T-cell (primary cell): ENCODE data around the gene LINGO1. TPM values are rescaled to one million over a fixed set of nuclear protein-coding genes. Genes with fewer than 3 reads are reported as not detected.

Experiments used
- ATAC-seq, 4 experiments: fragments of 200-7000 bp in 3 of 4; fragments of 150-1000 bp in 1 of 4; cut with Tn5 transposase; replicated peaks in 1 of 4; 1 replicate in 3 of 4; 2 replicates in 1 of 4; pipeline ENCODE4 v1.10.0; 2021; ENCODE audit warnings: moderate library complexity in 3 of 4, mild to moderate bottlenecking in 2 of 4, moderate number of reproducible peaks in 1 of 4
- CTCF ChIA-PET, 2 donors: fragments of 300-600 bp; sonication (Branson Sonifier 250); formaldehyde crosslinking; loops; one replicate each; lab custom pipeline; 2022; ENCODE audit warnings: antibody characterized with exemption in 2 of 2; lab: Charles Lee
- POLR2A ChIA-PET, 2 donors: fragments of 300-600 bp; sonication (Branson Sonifier 250); formaldehyde crosslinking; loops; one replicate each; lab custom pipeline; 2022; ENCODE audit warnings: antibody characterized with exemption in 2 of 2; lab: Charles Lee
- DNase-seq, 35 experiments: peaks; one replicate each; pipeline versions ENCODE4 v3.0.0 to v3.0.0-alpha.2; 2013 to 2023
- H3K27ac ChIP-seq: one replicate; pipeline ENCODE4 v1.5.1; 2013; ENCODE audit warnings: low read length
- H3K27me3 ChIP-seq, 2 experiments: replicated peaks in 1 of 2; 1 replicate in 1 of 2; 2 replicates in 1 of 2; pipeline versions ENCODE4 v1.6.1 to v1.7.0; 2013; ENCODE audit warnings: low read length in 1 of 2, mixed read lengths in 1 of 2; ENCODE audit not compliant: control insufficient read depth in 2 of 2, insufficient read depth in 2 of 2; ENCODE audit errors: extremely low read depth in 1 of 2
- H3K36me3 ChIP-seq, 2 donors: 1 replicate in 1 of 2; 2 replicates in 1 of 2; pipeline versions ENCODE4 v1.6.1 to v1.7.0; 2013; ENCODE audit warnings: low read length in 1 of 2; ENCODE audit not compliant: control insufficient read depth in 2 of 2, insufficient read depth in 1 of 2; ENCODE audit errors: extremely low read depth in 1 of 2
- H3K4me1 ChIP-seq, 2 experiments: 1 replicate in 1 of 2; 2 replicates in 1 of 2; pipeline versions ENCODE4 v1.6.1 to v1.7.0; 2013; ENCODE audit warnings: low read length in 2 of 2, mixed read lengths in 1 of 2; ENCODE audit not compliant: insufficient read depth in 2 of 2, control insufficient read depth in 1 of 2; ENCODE audit errors: extremely low read depth in 1 of 2
- H3K4me3 ChIP-seq, 2 donors: 1 replicate in 1 of 2; 2 replicates in 1 of 2; pipeline versions ENCODE4 v1.5.1 to v1.7.0; 2013; ENCODE audit warnings: mild to moderate bottlenecking in 2 of 2, low read length in 1 of 2, moderate library complexity in 1 of 2; ENCODE audit not compliant: control insufficient read depth in 1 of 2; ENCODE audit errors: extremely low read depth in 1 of 2
- H3K9me3 ChIP-seq: 2 replicates; pipeline ENCODE4 v1.7.0; 2013
- H3K27ac Mint-ChIP-seq, 2 donors: one replicate each; pipeline ENCODE4 v1.8.0; 2020 to 2021; ENCODE audit warnings: mild to moderate bottlenecking in 2 of 2, mixed read lengths in 2 of 2
- H3K27me3 Mint-ChIP-seq, 2 donors: one replicate each; pipeline ENCODE4 v1.8.0; 2021 to 2022; ENCODE audit warnings: mixed read lengths in 2 of 2
- H3K36me3 Mint-ChIP-seq: one replicate; pipeline ENCODE4 v1.8.0; 2021; ENCODE audit warnings: mixed read lengths
- H3K4me1 Mint-ChIP-seq, 3 donors: one replicate each; pipeline ENCODE4 v1.8.0; 2020 to 2022; ENCODE audit warnings: mixed read lengths in 3 of 3, mild to moderate bottlenecking in 1 of 3
- H3K4me3 Mint-ChIP-seq, 3 donors: one replicate each; pipeline ENCODE4 v1.8.0; 2020 to 2022; ENCODE audit warnings: mild to moderate bottlenecking in 3 of 3, mixed read lengths in 3 of 3, moderate library complexity in 3 of 3
- H3K9me3 Mint-ChIP-seq, 3 donors: one replicate each; pipeline ENCODE4 v1.8.0; 2020 to 2022; ENCODE audit warnings: mixed read lengths in 3 of 3
- WGBS: methylation state at CpG from one replicate; pipeline ENCODE4 v1.1.5; 2013; ENCODE audit warnings: missing lambda C conversion rate; ENCODE audit not compliant: insufficient coverage; 5-methylcytosine and 5-hydroxymethylcytosine counted together
- total RNA-seq, 35 experiments: library from RNA in 6 of 35; stranded (reverse) in 6 of 35; fragments of 120-200 nt in 1 of 35; gene quantifications; one replicate each; pipeline versions ENCODE4 v1.2.1 to v1.2.4 and lab custom pipeline; 2013 to 2026

The LINGO1 gene
- total RNA-seq, 5 donors from 2014 or later (not counting 1 experiment from before 2014, with no cell fraction given), result 0.09 to 0.19 TPM; not detected in 3

DNA sequence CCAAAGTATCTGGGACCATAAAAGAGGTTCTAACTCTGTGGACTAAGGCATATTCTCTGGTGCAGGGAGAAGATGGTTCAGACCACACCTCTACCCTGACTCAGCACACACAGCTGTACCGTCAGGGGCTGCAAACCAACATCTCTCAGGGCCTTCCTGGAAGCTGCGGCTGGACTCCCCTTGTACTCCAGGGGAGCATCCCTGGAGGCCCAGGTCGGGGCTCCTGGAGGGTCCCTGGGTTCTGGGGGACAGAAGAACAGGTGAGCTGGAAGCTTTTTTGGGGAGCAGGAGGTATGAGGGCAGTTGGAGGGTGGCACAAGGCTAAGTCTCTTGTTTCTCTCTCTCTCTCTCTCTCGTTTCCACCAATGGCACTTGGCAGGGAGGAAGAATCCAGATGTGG is 60.5 kb downstream of the LINGO1 start:
- Mint-ChIP-seq H3K27me3 (peaks cover 7% of the 10 kb centered on the region in 2 donors), H3K9me3 (no peaks in the 10 kb centered on the region), H3K4me3 (no peak overlapping the region), H3K27ac (no peak overlapping the region), H3K4me1 (peaks cover 0 to 5% (median 0%) of the 10 kb centered on the region in 3 donors), H3K36me3 (no peaks in the 10 kb centered on the region)
- WGBS, result 51% methylated on average over 3 of the region's 4 CpGs
- Histone ChIP-seq H3K27ac (no peak overlapping the region), H3K4me3 (no peak overlapping the region), H3K36me3 (no peaks in the 10 kb centered on the region), H3K27me3 (peaks cover 0 to 24% of the 10 kb centered on the region in 2 experiments), H3K9me3 (no peaks in the 10 kb centered on the region), H3K4me1 (no peaks in the 10 kb centered on the region)
- CTCF ChIA-PET, result no interaction called here
- DNase-seq (no peak), ATAC-seq (no peak)
- POLR2A ChIA-PET, result no interaction called here

DNA sequence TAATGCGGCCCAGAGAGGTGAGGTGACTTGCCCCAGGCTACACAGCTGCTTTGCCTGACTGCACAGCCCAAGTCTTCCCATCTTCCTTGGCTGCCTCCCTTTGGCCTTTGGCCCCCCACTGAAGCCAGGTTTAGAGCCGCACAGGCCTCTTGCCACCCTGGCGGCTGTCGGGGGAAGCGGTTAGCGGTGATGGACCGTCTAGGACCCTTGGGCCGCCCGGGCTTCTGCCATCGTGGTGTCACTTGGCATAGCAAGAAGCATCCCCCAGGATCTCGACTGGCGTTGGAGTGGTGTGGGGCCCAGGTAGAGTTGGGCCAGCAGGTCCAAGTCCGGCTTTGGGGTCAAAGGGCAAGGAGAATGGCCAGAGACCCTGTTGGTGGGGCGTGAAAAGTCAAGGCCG is 61.0 kb downstream of the LINGO1 start:
- no peaks in the 10 kb centered on the region for H3K9me3 ChIP-seq
- WGBS, result 94% methylated on average over 11 of the region's 15 CpGs
- H3K36me3 Mint-ChIP-seq, result no peaks in the 10 kb centered on the region
- H3K4me1 Mint-ChIP-seq, result peaks cover 0 to 5% (median 0%) of the 10 kb centered on the region in 3 donors
- peaks cover 7% of the 10 kb centered on the region in 2 donors for H3K27me3 Mint-ChIP-seq
- no peak overlapping the region for H3K27ac ChIP-seq
- H3K27me3 ChIP-seq, result peaks cover 0 to 26% of the 10 kb centered on the region in 2 experiments
- no peaks in the 10 kb centered on the region for H3K4me1 ChIP-seq
- H3K36me3 ChIP-seq, result no peaks in the 10 kb centered on the region
- H3K4me3 Mint-ChIP-seq, result no peak overlapping the region
- no peak overlapping the region for H3K4me3 ChIP-seq
- ATAC-seq, result no peak
- no peak for DNase-seq
- POLR2A ChIA-PET, result no interaction called here
- CTCF ChIA-PET, result no interaction called here
- H3K27ac Mint-ChIP-seq, result no peak overlapping the region
- H3K9me3 Mint-ChIP-seq, result no peaks in the 10 kb centered on the region

- Histone ChIP-seq H3K4me3 (no peak overlapping the region), H3K27me3 (peaks cover 0 to 24% of the 10 kb centered on the region in 2 experiments), H3K27ac (no peak overlapping the region), H3K9me3 (no peaks in the 10 kb centered on the region), H3K4me1 (no peaks in the 10 kb centered on the region), H3K36me3 (no peaks in the 10 kb centered on the region)
- CTCF ChIA-PET, result no interaction called here
- peaks cover 7 to 10% of the 10 kb centered on the region in 2 donors for H3K27me3 Mint-ChIP-seq
- H3K9me3 Mint-ChIP-seq, result no peaks in the 10 kb centered on the region
- no peak overlapping the region for H3K4me3 Mint-ChIP-seq
- WGBS, result no CpG with 5 or more reads among the region's 6 CpGs
- no peaks in the 10 kb centered on the region for H3K36me3 Mint-ChIP-seq
- DNase-seq (no peak), ATAC-seq (no peak)
- no peak overlapping the region for H3K27ac Mint-ChIP-seq
- POLR2A ChIA-PET, result no interaction called here
- peaks cover 0 to 5% (median 0%) of the 10 kb centered on the region in 3 donors for H3K4me1 Mint-ChIP-seq
These were observed 61.5 kb downstream of the LINGO1 start for GRCh38 chr15:77571181-77571580.

DNA sequence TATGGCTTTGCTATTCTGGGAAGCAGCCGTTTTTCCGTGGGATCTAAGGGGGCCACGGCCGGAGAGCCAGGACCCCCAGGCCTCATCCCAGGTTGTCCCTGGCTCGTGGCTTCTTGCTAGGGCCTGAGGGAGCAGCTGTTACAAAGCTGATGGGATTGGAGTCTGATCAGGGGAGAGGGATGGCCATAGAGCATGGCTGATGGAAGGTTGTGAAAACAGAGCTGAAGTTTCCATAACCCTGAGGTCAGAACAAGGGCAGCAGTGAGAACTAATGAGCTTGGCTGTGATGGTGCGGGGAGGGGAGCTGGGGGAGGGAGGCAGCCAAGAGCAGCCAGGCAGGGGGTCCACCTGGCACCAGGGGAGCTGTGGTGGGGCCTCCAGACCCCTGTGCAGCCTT is 63.0 kb downstream of the LINGO1 start:
- ATAC-seq, result no peak
- Mint-ChIP-seq H3K27me3 (peaks cover 7 to 11% of the 10 kb centered on the region in 2 donors), H3K36me3 (no peaks in the 10 kb centered on the region), H3K27ac (no peak overlapping the region), H3K9me3 (no peaks in the 10 kb centered on the region), H3K4me1 (peaks cover 0 to 5% (median 0%) of the 10 kb centered on the region in 3 donors), H3K4me3 (no peak overlapping the region)
- no peak for DNase-seq
- ChIA-PET CTCF (no interaction called here), POLR2A (no interaction called here)
- H3K4me3 ChIP-seq, result no peak overlapping the region
- WGBS, result 28% methylated on average over 5 of the region's 6 CpGs
- H3K27ac ChIP-seq, result no peak overlapping the region
- peaks cover 0 to 24% of the 10 kb centered on the region in 2 experiments for H3K27me3 ChIP-seq
- H3K4me1 ChIP-seq, result no peaks in the 10 kb centered on the region
- H3K9me3 ChIP-seq, result no peaks in the 10 kb centered on the region
- H3K36me3 ChIP-seq, result no peaks in the 10 kb centered on the region

- no peaks in the 10 kb centered on the region for H3K9me3 Mint-ChIP-seq
- CTCF ChIA-PET, result no interaction called here
- peaks cover 0 to 5% (median 0%) of the 10 kb centered on the region in 3 donors for H3K4me1 Mint-ChIP-seq
- ATAC-seq (no peak), DNase-seq (no peak)
- Histone ChIP-seq H3K4me1 (no peaks in the 10 kb centered on the region), H3K27me3 (peaks cover 0 to 27% of the 10 kb centered on the region in 2 experiments), H3K4me3 (no peak overlapping the region), H3K27ac (no peak overlapping the region), H3K36me3 (no peaks in the 10 kb centered on the region), H3K9me3 (no peaks in the 10 kb centered on the region)
- no peaks in the 10 kb centered on the region for H3K36me3 Mint-ChIP-seq
- POLR2A ChIA-PET, result no interaction called here
- no peak overlapping the region for H3K4me3 Mint-ChIP-seq
- H3K27me3 Mint-ChIP-seq, result peaks cover 7 to 11% of the 10 kb centered on the region in 2 donors
- 75% methylated on average over 21 of the region's 24 CpGs for WGBS
- H3K27ac Mint-ChIP-seq, result no peak overlapping the region
These were observed 63.6 kb downstream of the LINGO1 start for GRCh38 chr15:77568973-77569728.

GRCh38 chr15:77568014-77568972 is 64.4 kb downstream of the LINGO1 start:
- H3K4me3 Mint-ChIP-seq, result no peak overlapping the region
- peaks cover 0 to 27% of the 10 kb centered on the region in 2 experiments for H3K27me3 ChIP-seq
- no peaks in the 10 kb centered on the region for H3K4me1 ChIP-seq
- WGBS, result 85% methylated on average over 8 of the region's 14 CpGs
- no peaks in the 10 kb centered on the region for H3K36me3 Mint-ChIP-seq
- H3K4me1 Mint-ChIP-seq, result peaks cover 0 to 5% (median 0%) of the 10 kb centered on the region in 3 donors
- no peak overlapping the region for H3K4me3 ChIP-seq
- no peak overlapping the region for H3K27ac ChIP-seq
- no peak for ATAC-seq
- no peak for DNase-seq
- no peaks in the 10 kb centered on the region for H3K36me3 ChIP-seq
- no peaks in the 10 kb centered on the region for H3K9me3 ChIP-seq
- ChIA-PET POLR2A (no interaction called here), CTCF (no interaction called here)
- no peaks in the 10 kb centered on the region for H3K9me3 Mint-ChIP-seq
- H3K27me3 Mint-ChIP-seq, result peaks cover 7 to 10% of the 10 kb centered on the region in 2 donors
- no peak overlapping the region for H3K27ac Mint-ChIP-seq
